ENCODE data around the gene NFATC2.

DNA sequence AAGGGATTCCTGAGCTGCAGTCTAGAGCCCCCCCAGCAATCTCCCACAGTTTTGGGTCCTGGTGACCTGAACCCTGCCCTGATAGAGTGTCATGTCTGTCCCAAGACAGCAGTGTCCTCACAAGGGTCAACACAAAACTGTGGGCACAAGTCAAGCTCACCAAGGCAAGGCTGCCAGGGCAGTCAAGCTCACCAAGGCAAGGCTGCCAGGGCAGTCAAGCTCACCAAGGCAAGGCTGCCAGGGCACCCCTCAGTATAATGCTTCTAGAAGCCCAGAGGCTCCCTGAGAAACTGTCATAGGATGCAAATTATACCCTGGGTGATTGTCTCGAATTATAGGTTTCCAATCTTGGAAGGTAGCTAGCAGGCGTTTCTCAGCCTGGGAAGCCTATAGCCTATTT, 108.5 kb downstream of the NFATC2 start:
- TF ChIP-seq CTCF (IDR thresholded peaks at IDR 0.05; ENCODE audit: poor library complexity, severe bottlenecking) (no peak), EZH2 (IDR thresholded peaks at IDR 0.05; ENCODE audit: borderline replicate concordance, insufficient read depth, low read length, poor library complexity, severe bottlenecking) (no peak)
